Tibial nerve (tissue), 4 donors: ENCODE data around the gene RUNDC1. TPM values are rescaled to one million over a fixed set of nuclear protein-coding genes. Genes with fewer than 3 reads are reported as not detected.
A peak's percentile ranks its signal among the peaks of the same experiment; 100 is the strongest.
"Not testable (repeated sequence)": the region's sequence is repeated elsewhere in the genome, so short reads cannot be mapped to it uniquely, and the experiment has no call there.

Source experiments
- DNase-seq, 2 donors: peaks; one replicate each; pipeline ENCODE4 v3.0.0-alpha.2; 2019; ENCODE audit warnings: low spot score in 2 of 2
- H3K27ac ChIP-seq, 4 donors: fragments of 200-600 bp; sonication (generic) in 3 of 4; one replicate each; pipeline ENCODE4 v1.5.1; 2017 to 2019; ENCODE audit warnings: mild to moderate bottlenecking in 1 of 4
- H3K27me3 ChIP-seq, 2 donors: fragments of 200-600 bp; sonication (generic) in 1 of 2; one replicate each; pipeline versions ENCODE4 v1.5.1 to v1.6.0; 2017 to 2019
- H3K36me3 ChIP-seq, 3 donors: fragments of 200-600 bp; sonication (generic); one replicate each; pipeline ENCODE4 v1.5.1; 2018 to 2019
- H3K4me1 ChIP-seq, 4 donors: fragments of 200-600 bp; sonication (generic) in 3 of 4; one replicate each; pipeline ENCODE4 v1.5.1; 2017 to 2019
- H3K4me3 ChIP-seq, 4 donors: fragments of 200-600 bp; sonication (generic) in 3 of 4; one replicate each; pipeline ENCODE4 v1.5.1; 2017 to 2019; ENCODE audit warnings: mild to moderate bottlenecking in 1 of 4, moderate library complexity in 1 of 4
- H3K9me3 ChIP-seq, 4 donors: fragments of 200-600 bp; sonication (generic) in 3 of 4; one replicate each; pipeline ENCODE4 v1.5.1; 2017 to 2019
- CTCF ChIP-seq, 5 experiments: fragments of 200-600 bp in 3 of 5; fragments of 450-650 bp in 2 of 5; sonication (generic) in 3 of 5; IDR thresholded peaks; one replicate each; pipeline ENCODE4 v1.5.1; 2016 to 2019; ENCODE audit warnings: antibody characterized with exemption in 5 of 5, mild to moderate bottlenecking in 3 of 5, moderate library complexity in 2 of 5
- EP300 ChIP-seq, 2 donors: sonication (generic); formaldehyde crosslinking; IDR thresholded peaks; one replicate each; pipeline ENCODE4 v1.6.1; 2017; ENCODE audit warnings: antibody characterized with exemption in 2 of 2, mild to moderate bottlenecking in 1 of 2
- POLR2A ChIP-seq, 2 donors: fragments of 450-650 bp; IDR thresholded peaks; one replicate each; pipeline ENCODE4 v1.6.1; 2017; ENCODE audit warnings: antibody characterized with exemption in 2 of 2, mild to moderate bottlenecking in 2 of 2, moderate library complexity in 2 of 2
- WGBS, 2 donors: methylation state at CpG; one replicate each; pipeline ENCODE4 v1.1.5; 2018; 5-methylcytosine and 5-hydroxymethylcytosine counted together
- total RNA-seq, 4 donors: library from RNA; depleted of rRNA; stranded (reverse); fragments of >200 nt; gene quantifications; one replicate each; pipeline ENCODE4 v1.1.0, GENCODE V29; 2016

RUNDC1 gene
- total RNA-seq, 4 donors from 2014 or later = 10.7 to 15.6 (median 12.9) TPM

GRCh38 chr17:42992872-42993271, 12.5 kb downstream of the RUNDC1 start:
- WGBS, 2 donors = 83 to 85% methylated on average over 5 of the region's 5 CpGs
- H3K4me1 ChIP-seq = peaks cover 0 to 8% (median 3%) of the 10 kb centered on the region in 4 donors
- H3K4me3 ChIP-seq = no peak overlapping the region
- TF ChIP-seq POLR2A (IDR thresholded peaks at IDR 0.05) = no peak
- DNase-seq = no peak
- H3K27ac ChIP-seq = no peak overlapping the region
- H3K9me3 ChIP-seq = no peaks in the 10 kb centered on the region
- no peaks in the 10 kb centered on the region for H3K27me3 ChIP-seq
- peaks cover 7 to 65% (median 25%) of the 10 kb centered on the region in 3 donors for H3K36me3 ChIP-seq

DNA sequence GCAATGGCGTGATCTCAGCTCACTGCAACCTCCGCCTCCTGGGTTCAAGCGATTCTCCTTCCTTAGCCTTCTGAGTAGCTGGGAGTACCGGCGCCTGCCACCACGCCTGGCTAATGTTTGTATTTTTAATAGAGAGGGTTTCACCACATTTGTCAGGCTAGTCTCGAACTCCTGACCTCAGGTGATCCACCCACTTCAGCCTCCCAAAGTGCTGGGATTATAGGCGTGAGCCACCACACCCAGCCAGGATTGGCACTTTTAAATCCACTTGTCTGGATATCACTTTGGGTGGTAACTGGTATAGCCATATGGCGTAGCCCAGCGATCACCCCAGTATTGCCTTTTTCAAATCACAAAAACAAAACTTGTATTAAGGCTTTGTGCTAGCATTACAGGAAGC, 13.5 kb downstream of the RUNDC1 start:
- H3K4me1 ChIP-seq, H3K27me3 ChIP-seq, H3K4me3 ChIP-seq, H3K27ac ChIP-seq, H3K9me3 ChIP-seq, DNase-seq: not testable (repeated sequence)
- H3K36me3 ChIP-seq = peaks cover 7 to 55% (median 19%) of the 10 kb centered on the region in 3 donors
- WGBS, 2 donors = 79 to 85% methylated on average over 10 of the region's 10 CpGs

GRCh38 chr17:42997390-42997983, 17.1 kb downstream of the RUNDC1 start:
- peak overlapping the region; percentile 67 to 91 (median 84) for H3K27ac ChIP-seq
- peak overlapping the region in 3 of 4 donors; percentile 51 to 74 (median 71) for H3K4me3 ChIP-seq
- no peak for DNase-seq
- peaks cover 0 to 35% (median 15%) of the 10 kb centered on the region in 4 donors for H3K4me1 ChIP-seq
- peaks cover 0 to 47% (median 15%) of the 10 kb centered on the region in 3 donors for H3K36me3 ChIP-seq
- H3K9me3 ChIP-seq = no peaks in the 10 kb centered on the region
- no peaks in the 10 kb centered on the region for H3K27me3 ChIP-seq
- WGBS, 2 donors = 18 to 33% methylated on average over 5 of the region's 5 CpGs
- no peak for TF ChIP-seq EP300 (IDR thresholded peaks at IDR 0.05)
- TF ChIP-seq POLR2A (IDR thresholded peaks at IDR 0.05) = no peak
- no peak for TF ChIP-seq CTCF (IDR thresholded peaks at IDR 0.05)

GRCh38 chr17:42997984-42998938, 17.9 kb downstream of the RUNDC1 start, which contains the start of gene RPL27:
TSS of gene RPL27 (plus strand) at chr17:42998419. CDS start at chr17:42998751, 332 bp downstream.
- peaks cover 0 to 47% (median 21%) of the 10 kb centered on the region in 3 donors for H3K36me3 ChIP-seq
- peaks cover 0 to 35% (median 15%) of the 10 kb centered on the region in 4 donors for H3K4me1 ChIP-seq
- no peaks in the 10 kb centered on the region for H3K27me3 ChIP-seq
- H3K9me3 ChIP-seq = no peaks in the 10 kb centered on the region
- peak within 1 kb of the TSS; percentile 51 to 79 (median 72) for H3K4me3 ChIP-seq
- peak; percentile 97 to 98 for DNase-seq
- 0 to 1% methylated on average over 42 to 49 of the region's 49 CpGs for WGBS, 2 donors
- peak within 1 kb of the TSS; percentile 67 to 91 (median 88) for H3K27ac ChIP-seq
- TF ChIP-seq EP300 (IDR thresholded peaks at IDR 0.05) = peak; percentile 98 to 99
- TF ChIP-seq CTCF (IDR thresholded peaks at IDR 0.05) = peak; percentile 87 to 97 (median 92)
- peak; percentile 58 to 90 for TF ChIP-seq POLR2A (IDR thresholded peaks at IDR 0.05)

- Histone ChIP-seq H3K4me3 (peak overlapping the region; percentile 51 to 79 (median 72)), H3K27me3 (no peaks in the 10 kb centered on the region), H3K27ac (peak overlapping the region; percentile 40 to 91 (median 88)), H3K4me1 (peaks cover 0 to 35% (median 15%) of the 10 kb centered on the region in 4 donors), H3K9me3 (no peaks in the 10 kb centered on the region), H3K36me3 (peaks cover 0 to 49% (median 26%) of the 10 kb centered on the region in 3 donors)
- no peak for DNase-seq
- 15 to 19% methylated on average over 10 of the region's 10 CpGs for WGBS, 2 donors
- TF ChIP-seq CTCF (IDR thresholded peaks at IDR 0.05) (no peak), EP300 (IDR thresholded peaks at IDR 0.05) (no peak), POLR2A (IDR thresholded peaks at IDR 0.05) (no peak)
Measured at GRCh38 chr17:42999003-42999525, 18.7 kb downstream of the RUNDC1 start.

DNA sequence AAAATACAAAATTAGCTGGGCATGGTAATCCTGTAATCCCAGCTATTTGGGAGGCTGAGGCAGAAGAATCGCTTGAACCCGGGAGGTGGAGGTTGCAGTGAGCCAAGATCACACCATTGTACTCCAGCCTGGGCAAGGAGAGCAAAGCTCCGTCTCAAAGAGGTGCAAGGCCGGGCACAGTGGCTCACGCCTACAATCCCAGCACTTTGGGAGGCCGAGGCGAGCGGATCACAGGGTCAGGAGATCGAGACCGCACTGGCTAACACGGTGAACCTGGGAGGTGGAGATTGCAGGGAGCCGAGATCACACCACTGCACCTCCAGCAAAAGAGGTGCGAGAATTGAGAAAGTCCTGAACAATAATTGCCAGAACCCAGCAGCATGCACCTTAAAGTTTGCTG, 20.5 kb downstream of the RUNDC1 start:
- H3K27ac ChIP-seq, H3K9me3 ChIP-seq, DNase-seq, H3K27me3 ChIP-seq, H3K4me3 ChIP-seq: not testable (repeated sequence)
- Histone ChIP-seq H3K4me1 (peaks cover 0 to 35% (median 15%) of the 10 kb centered on the region in 4 donors), H3K36me3 (peaks cover 0 to 51% (median 26%) of the 10 kb centered on the region in 3 donors)
- 91 to 92% methylated on average over 13 of the region's 13 CpGs for WGBS, 2 donors
